Osteoblast (primary cell): Measurements from ENCODE around the gene UBASH3A. TPM values are rescaled to one million over a fixed set of nuclear protein-coding genes. Genes with fewer than 3 reads are reported as not detected.

Experiments
- DNase-seq: peaks from one replicate; pipeline ENCODE4 v3.0.0; 2011; ENCODE audit warnings: low spot score, mixed read lengths; ENCODE audit not compliant: insufficient read length; ENCODE audit errors: missing footprints
- H2AFZ ChIP-seq: 2 replicates; pipeline ENCODE4 v1.6.0; 2011; ENCODE audit warnings: mild to moderate bottlenecking, low read length
- H3K27ac ChIP-seq: 2 replicates; pipeline ENCODE4 v1.5.1; 2011; ENCODE audit warnings: mild to moderate bottlenecking, low read depth, low read length, moderate library complexity
- H3K27me3 ChIP-seq: 2 replicates; pipeline ENCODE4 v1.6.0; 2012; ENCODE audit warnings: mild to moderate bottlenecking, control low read depth, inconsistent platforms, low read length, moderate library complexity; ENCODE audit not compliant: insufficient read depth
- H3K36me3 ChIP-seq: 2 replicates; pipeline ENCODE4 v1.5.1; 2011; ENCODE audit warnings: mild to moderate bottlenecking, low read length, control low read depth, moderate library complexity; ENCODE audit not compliant: insufficient read depth
- H3K4me1 ChIP-seq: 2 replicates; pipeline ENCODE4 v1.5.1; 2011; ENCODE audit warnings: mild to moderate bottlenecking, low read length, control low read depth, moderate library complexity; ENCODE audit not compliant: insufficient read depth
- H3K4me2 ChIP-seq: 2 replicates; pipeline ENCODE4 v1.6.0; 2011; ENCODE audit warnings: mild to moderate bottlenecking, low read length; ENCODE audit not compliant: insufficient read depth
- H3K4me3 ChIP-seq: fragments of 200-600 bp; sonication (generic); 3 replicates; pipeline ENCODE4 v1.5.1; 2012; ENCODE audit warnings: mild to moderate bottlenecking, low read length, inconsistent platforms; ENCODE audit not compliant: insufficient read depth
- H3K79me2 ChIP-seq: 2 replicates; pipeline ENCODE4 v1.6.0; 2012; ENCODE audit warnings: mild to moderate bottlenecking, low read length, control low read depth, inconsistent platforms; ENCODE audit not compliant: insufficient read depth
- H3K9me3 ChIP-seq: 2 replicates; pipeline ENCODE4 v1.5.1; 2011; ENCODE audit warnings: low read depth, low read length, control low read depth
- H4K20me1 ChIP-seq: 2 replicates; pipeline ENCODE4 v1.6.0; 2012; ENCODE audit warnings: mild to moderate bottlenecking, low read length, control low read depth; ENCODE audit not compliant: insufficient read depth
- CTCF ChIP-seq: IDR thresholded peaks from 2 replicates; pipeline ENCODE4 v1.5.1; 2011; ENCODE audit warnings: mild to moderate bottlenecking, low read depth, low read length, moderate library complexity; ENCODE audit errors: extremely low read depth
- total RNA-seq: library from RNA; depleted of rRNA; stranded (reverse); fragments of >200 nt; gene quantifications from 2 replicates; pipeline ENCODE4 v1.2.3, GENCODE V29; 2012

The UBASH3A gene
- total RNA-seq, 1 donor, result not detected

DNA sequence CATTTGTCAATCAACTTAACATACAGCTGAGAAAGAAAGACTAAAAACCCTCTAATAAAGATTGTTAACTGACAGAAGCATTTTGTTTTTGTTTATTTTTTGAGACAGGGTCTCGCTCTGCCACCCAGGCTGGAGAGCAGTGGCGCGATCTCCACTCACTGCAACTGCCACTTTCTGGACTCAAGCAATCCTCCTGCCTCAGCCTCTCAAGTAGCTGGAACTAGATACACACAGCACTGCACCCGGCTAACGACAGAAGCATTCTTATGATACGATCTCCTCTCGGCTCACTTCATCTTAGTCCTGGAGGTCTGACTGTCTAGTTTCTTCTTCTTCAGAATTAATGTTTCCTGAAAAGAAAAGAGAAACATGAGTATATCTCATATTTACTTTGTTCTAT, 68.8 kb downstream of the UBASH3A start:
- TF ChIP-seq CTCF, result no peak

DNA sequence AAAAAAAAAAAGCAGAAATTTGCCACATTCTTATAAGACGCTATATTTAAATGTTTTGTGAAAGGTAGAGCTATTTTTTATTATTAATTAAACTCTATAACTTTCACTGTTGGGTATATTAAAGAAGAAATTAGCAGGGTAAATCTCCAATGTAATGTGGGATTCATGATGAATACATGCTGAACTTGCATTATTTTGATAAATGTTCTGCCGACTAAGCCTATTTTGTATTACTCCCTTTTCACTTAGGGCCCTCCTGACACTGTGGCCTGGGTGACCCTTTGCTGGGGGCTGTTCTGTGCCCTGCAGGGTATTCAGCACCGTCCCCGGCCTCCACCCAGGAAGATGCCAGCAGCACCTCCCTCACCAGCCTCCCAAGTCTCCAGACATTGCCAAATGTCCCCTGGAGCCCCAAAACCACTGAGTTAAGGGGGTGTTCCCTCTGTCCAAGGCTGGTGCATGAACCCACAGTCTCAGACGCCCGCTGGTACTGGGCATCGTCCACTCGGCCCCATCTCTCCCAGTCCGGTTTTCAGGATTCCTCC, 69.9 kb downstream of the UBASH3A start:
- H3K4me1 ChIP-seq, result peaks cover 4% of the 10 kb centered on the region
- no peaks in the 10 kb centered on the region for H3K36me3 ChIP-seq
- H3K27ac ChIP-seq, result no peak overlapping the region
- no peak for TF ChIP-seq CTCF
- H4K20me1 ChIP-seq, result no peaks in the 10 kb centered on the region
- H3K27me3 ChIP-seq, result peaks cover 6% of the 10 kb centered on the region
- H2AFZ ChIP-seq, result no peak overlapping the region
- no peaks in the 10 kb centered on the region for H3K79me2 ChIP-seq
- H3K9me3 ChIP-seq, result no peaks in the 10 kb centered on the region
- DNase-seq, result no peak
- no peak overlapping the region for H3K4me2 ChIP-seq
- H3K4me3 ChIP-seq, result no peak overlapping the region

More for the DNA sequence above, 68.8 kb downstream of the UBASH3A start:
- no peak for DNase-seq
- Histone ChIP-seq H2AFZ (no peak overlapping the region), H3K36me3 (no peaks in the 10 kb centered on the region), H3K4me2 (no peak overlapping the region), H3K79me2 (no peaks in the 10 kb centered on the region), H3K9me3 (no peaks in the 10 kb centered on the region), H3K27me3 (peaks cover 7% of the 10 kb centered on the region), H3K27ac (no peak overlapping the region), H3K4me1 (peaks cover 4% of the 10 kb centered on the region), H4K20me1 (no peaks in the 10 kb centered on the region), H3K4me3 (no peak overlapping the region)

DNA sequence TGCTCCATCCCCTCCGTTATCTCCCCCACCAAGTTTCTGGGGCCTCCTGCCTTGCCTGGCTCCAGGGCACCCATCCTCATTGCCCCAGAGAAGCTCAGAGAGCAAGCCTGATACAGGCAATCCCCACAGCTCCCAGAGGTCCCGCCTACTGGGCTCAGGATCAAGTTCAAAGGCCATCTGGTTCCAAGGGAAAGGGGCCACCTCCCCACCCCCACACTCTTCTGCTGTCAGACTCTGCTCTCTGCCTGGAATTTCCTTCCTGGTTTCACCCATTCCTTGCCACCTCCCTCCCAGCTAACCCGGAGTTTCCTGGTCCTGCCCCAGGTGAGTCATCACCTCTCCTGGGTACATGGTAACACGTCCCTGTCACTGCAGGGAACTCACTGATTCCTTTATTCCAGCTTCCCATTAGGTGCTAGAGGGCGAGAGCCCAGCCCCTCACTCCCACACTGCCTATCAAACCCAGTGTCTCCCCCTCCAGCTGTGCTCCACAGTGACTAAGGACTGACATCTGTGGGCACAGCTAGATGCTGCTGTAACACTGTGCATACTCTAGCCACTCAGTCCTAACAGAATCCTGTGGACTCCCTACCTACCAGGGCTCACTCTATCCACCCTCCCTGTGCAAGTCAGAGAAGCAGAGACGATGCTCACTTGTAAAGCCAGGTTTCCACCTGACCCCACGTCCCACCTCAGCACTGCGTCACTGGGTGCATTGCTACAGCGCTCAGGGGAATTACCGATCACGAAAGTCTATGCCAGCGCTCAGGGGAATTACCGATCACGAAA, 70.5 kb downstream of the UBASH3A start:
- no peaks in the 10 kb centered on the region for H4K20me1 ChIP-seq
- H3K27ac ChIP-seq, result no peak overlapping the region
- DNase-seq, result no peak
- peaks cover 4% of the 10 kb centered on the region for H3K4me1 ChIP-seq
- H3K27me3 ChIP-seq, result no peaks in the 10 kb centered on the region
- H3K36me3 ChIP-seq, result no peaks in the 10 kb centered on the region
- no peak overlapping the region for H3K4me3 ChIP-seq
- no peak overlapping the region for H3K4me2 ChIP-seq
- no peak for TF ChIP-seq CTCF
- H3K79me2 ChIP-seq, result no peaks in the 10 kb centered on the region
- no peak overlapping the region for H2AFZ ChIP-seq
- H3K9me3 ChIP-seq, result no peaks in the 10 kb centered on the region

GRCh38 chr21:42475036-42475435, 71.3 kb downstream of the UBASH3A start:
- no peaks in the 10 kb centered on the region for H4K20me1 ChIP-seq
- H3K4me2 ChIP-seq, result no peak overlapping the region
- H3K27ac ChIP-seq, result no peak overlapping the region
- no peak overlapping the region for H3K4me3 ChIP-seq
- no peaks in the 10 kb centered on the region for H3K27me3 ChIP-seq
- no peak overlapping the region for H2AFZ ChIP-seq
- peaks cover 4% of the 10 kb centered on the region for H3K4me1 ChIP-seq
- H3K36me3 ChIP-seq, result no peaks in the 10 kb centered on the region
- no peaks in the 10 kb centered on the region for H3K79me2 ChIP-seq
- no peak for TF ChIP-seq CTCF
- no peak for DNase-seq
- H3K9me3 ChIP-seq, result no peaks in the 10 kb centered on the region
